Measurements from ENCODE around the gene UBE2J1. TPM values are rescaled to one million over a fixed set of nuclear protein-coding genes. Genes with fewer than 3 reads are reported as not detected.
A peak's percentile ranks its signal among the peaks of the same experiment; 100 is the strongest.
"Not testable (repeated sequence)": the region's sequence is repeated elsewhere in the genome, so short reads cannot be mapped to it uniquely, and the experiment has no call there.

UBE2J1 gene
- total RNA-seq, 1 donor from 2014 or later: 31.5 TPM

- no peak for DNase-seq
- Mint-ChIP-seq H3K36me3 (ENCODE audit: unreplicated experiment) (no peaks in the 10 kb centered on the region), H3K9me3 (ENCODE audit: unreplicated experiment) (peaks cover 2% of the 10 kb centered on the region), H3K27ac (ENCODE audit: unreplicated experiment) (peak overlapping the region; percentile 63), H3K27me3 (ENCODE audit: unreplicated experiment) (peaks cover 3% of the 10 kb centered on the region), H3K4me3 (ENCODE audit: unreplicated experiment) (no peak overlapping the region), H3K4me1 (ENCODE audit: low read depth, unreplicated experiment) (peaks cover 28% of the 10 kb centered on the region)
- TF ChIP-seq, protein P1, sequence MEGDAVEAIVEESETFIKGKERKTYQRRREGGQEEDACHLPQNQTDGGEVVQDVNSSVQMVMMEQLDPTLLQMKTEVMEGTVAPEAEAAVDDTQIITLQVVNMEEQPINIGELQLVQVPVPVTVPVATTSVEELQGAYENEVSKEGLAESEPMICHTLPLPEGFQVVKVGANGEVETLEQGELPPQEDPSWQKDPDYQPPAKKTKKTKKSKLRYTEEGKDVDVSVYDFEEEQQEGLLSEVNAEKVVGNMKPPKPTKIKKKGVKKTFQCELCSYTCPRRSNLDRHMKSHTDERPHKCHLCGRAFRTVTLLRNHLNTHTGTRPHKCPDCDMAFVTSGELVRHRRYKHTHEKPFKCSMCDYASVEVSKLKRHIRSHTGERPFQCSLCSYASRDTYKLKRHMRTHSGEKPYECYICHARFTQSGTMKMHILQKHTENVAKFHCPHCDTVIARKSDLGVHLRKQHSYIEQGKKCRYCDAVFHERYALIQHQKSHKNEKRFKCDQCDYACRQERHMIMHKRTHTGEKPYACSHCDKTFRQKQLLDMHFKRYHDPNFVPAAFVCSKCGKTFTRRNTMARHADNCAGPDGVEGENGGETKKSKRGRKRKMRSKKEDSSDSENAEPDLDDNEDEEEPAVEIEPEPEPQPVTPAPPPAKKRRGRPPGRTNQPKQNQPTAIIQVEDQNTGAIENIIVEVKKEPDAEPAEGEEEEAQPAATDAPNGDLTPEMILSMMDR (IDR thresholded peaks at IDR 0.05; ENCODE audit: partially characterized antibody, unreplicated experiment): no peak
Observed at GRCh38 chr6:89310929-89311328, 41.6 kb downstream of the UBE2J1 start.

DNA sequence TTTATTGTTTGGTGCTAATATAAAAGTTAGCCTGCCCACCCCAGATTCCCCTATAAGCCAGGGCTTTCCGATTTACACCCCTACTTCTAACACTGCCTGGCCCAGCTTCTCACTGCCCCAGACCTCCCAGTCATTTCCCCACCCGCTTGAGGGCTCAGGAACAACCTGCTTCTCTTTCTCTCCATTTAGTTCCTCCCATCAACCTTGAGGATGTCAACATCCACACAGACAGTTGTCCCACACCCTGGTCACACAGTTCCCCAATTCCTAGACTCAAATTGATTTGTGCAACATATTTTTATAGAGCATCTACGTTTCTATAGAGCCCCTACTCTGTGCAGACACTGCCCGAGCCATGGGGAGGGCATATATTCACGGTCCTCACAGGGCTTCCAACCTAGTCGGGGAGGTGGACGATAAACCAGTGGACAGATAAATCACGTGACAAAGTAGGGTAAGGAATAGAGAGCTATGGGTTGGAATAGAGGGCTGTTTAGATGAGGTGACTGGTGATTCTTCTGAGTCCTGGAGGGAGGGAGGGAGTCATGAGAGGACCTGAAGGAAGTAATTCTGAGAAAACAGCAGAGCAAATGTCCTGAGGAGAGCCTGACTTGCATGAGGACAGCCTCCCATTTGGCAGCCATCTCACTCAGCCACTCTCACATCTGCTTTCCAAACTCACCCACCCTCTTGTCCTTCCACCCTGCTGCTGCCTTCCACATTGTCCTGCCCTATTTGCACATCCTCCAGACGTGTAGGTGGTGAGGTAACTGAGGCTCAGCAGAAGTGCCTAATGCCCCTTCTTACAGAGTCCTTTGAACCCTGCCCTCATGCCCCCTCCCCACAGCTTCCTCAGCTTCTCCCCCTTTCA lies 43.8 kb downstream of the UBE2J1 start:
- Mint-ChIP-seq H3K27ac (ENCODE audit: unreplicated experiment) (no peak overlapping the region), H3K27me3 (ENCODE audit: unreplicated experiment) (no peaks in the 10 kb centered on the region), H3K9me3 (ENCODE audit: unreplicated experiment) (peaks cover 5% of the 10 kb centered on the region), H3K36me3 (ENCODE audit: unreplicated experiment) (no peaks in the 10 kb centered on the region), H3K4me3 (ENCODE audit: unreplicated experiment) (peak overlapping the region; percentile 43), H3K4me1 (ENCODE audit: low read depth, unreplicated experiment) (peaks cover 15% of the 10 kb centered on the region)
- DNase-seq: no peak
- TF ChIP-seq, protein P1 (IDR thresholded peaks at IDR 0.05; ENCODE audit: partially characterized antibody, unreplicated experiment): no peak

GRCh38 chr6:89304517-89304916 lies 48.0 kb downstream of the UBE2J1 start:
- not testable (repeated sequence) for H3K4me1 Mint-ChIP-seq (ENCODE audit: low read depth, unreplicated experiment); H3K9me3 Mint-ChIP-seq (ENCODE audit: unreplicated experiment); H3K27me3 Mint-ChIP-seq (ENCODE audit: unreplicated experiment); DNase-seq; H3K27ac Mint-ChIP-seq (ENCODE audit: unreplicated experiment); H3K4me3 Mint-ChIP-seq (ENCODE audit: unreplicated experiment)
- peaks cover 17% of the 10 kb centered on the region for H3K36me3 Mint-ChIP-seq (ENCODE audit: unreplicated experiment)

DNA sequence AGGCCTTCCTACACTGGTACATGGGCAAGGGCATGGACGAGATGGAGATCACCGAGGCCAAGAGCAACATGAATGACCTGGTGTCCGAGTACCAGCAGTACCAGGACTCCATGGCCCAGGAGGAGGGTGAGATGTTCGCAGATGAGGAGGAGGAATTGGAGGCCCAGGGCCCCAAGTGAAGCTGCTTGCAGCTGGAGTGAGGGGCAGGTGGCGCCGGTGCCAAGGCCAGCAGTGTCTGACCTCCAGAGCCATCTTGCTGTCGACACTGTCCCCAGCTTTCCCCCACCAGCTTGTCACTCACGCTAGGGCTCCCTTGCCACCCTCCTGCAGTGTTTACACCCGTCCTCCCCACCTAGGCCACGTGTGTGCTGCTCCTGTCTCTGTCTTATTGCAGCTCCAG lies 49.6 kb downstream of the UBE2J1 start:
- Mint-ChIP-seq H3K27ac (ENCODE audit: unreplicated experiment) (no peak overlapping the region), H3K4me3 (ENCODE audit: unreplicated experiment) (no peak overlapping the region)

GRCh38 chr6:89302195-89302770 lies 50.2 kb downstream of the UBE2J1 start:
- TF ChIP-seq, protein P1 (IDR thresholded peaks at IDR 0.05; ENCODE audit: partially characterized antibody, unreplicated experiment): no peak
- H3K27ac Mint-ChIP-seq (ENCODE audit: unreplicated experiment): no peak overlapping the region
- peaks cover 8% of the 10 kb centered on the region for H3K9me3 Mint-ChIP-seq (ENCODE audit: unreplicated experiment)
- DNase-seq: no peak
- H3K4me1 Mint-ChIP-seq (ENCODE audit: low read depth, unreplicated experiment): peaks cover 3% of the 10 kb centered on the region
- no peak overlapping the region for H3K4me3 Mint-ChIP-seq (ENCODE audit: unreplicated experiment)
- H3K27me3 Mint-ChIP-seq (ENCODE audit: unreplicated experiment): peaks cover 3% of the 10 kb centered on the region
- peaks cover 17% of the 10 kb centered on the region for H3K36me3 Mint-ChIP-seq (ENCODE audit: unreplicated experiment)

More for the DNA sequence above, 49.6 kb downstream of the UBE2J1 start:
- H3K36me3 Mint-ChIP-seq (ENCODE audit: unreplicated experiment): peaks cover 17% of the 10 kb centered on the region
- TF ChIP-seq, protein P1 (IDR thresholded peaks at IDR 0.05; ENCODE audit: partially characterized antibody, unreplicated experiment): no peak
- peaks cover 8% of the 10 kb centered on the region for H3K9me3 Mint-ChIP-seq (ENCODE audit: unreplicated experiment)
- H3K4me1 Mint-ChIP-seq (ENCODE audit: low read depth, unreplicated experiment): peaks cover 3% of the 10 kb centered on the region
- H3K27me3 Mint-ChIP-seq (ENCODE audit: unreplicated experiment): peaks cover 3% of the 10 kb centered on the region
- DNase-seq: no peak
